ENCODE results near the gene ITPKC.

DNA sequence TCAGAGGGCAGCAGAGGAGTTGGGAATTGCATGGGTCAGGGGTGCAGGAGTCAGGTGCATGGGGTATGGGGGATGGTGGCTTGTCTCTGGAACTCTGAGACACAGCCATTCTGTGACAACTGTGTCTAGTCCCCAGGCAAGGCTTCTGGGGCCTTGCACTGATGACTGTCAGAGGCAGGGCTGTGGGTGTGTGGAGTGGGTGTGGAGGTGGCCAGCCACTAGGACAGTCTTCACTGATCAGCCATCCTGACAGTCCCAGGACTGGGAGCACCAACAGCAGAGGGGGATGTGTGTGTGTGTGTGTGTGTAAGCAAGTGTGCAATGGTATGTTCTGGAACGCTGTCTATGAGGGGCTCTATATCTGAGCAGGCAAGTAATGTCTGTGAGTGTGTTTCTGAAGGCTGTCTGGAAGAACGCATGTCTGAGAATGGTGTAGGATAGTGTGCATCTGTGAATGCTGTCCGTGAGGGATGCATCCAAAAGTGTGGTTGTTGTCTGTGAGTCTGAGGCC is 31.8 kb upstream of the ITPKC start:
- TF ChIP-seq POLR2A (IDR thresholded peaks at IDR 0.05) = no peak
- no peak for TF ChIP-seq CTCF (IDR thresholded peaks at IDR 0.05)

Data from vagina (tissue), 2 donors.